Measurements from ENCODE around the gene SUSD4. TPM values are rescaled to one million over a fixed set of nuclear protein-coding genes. Genes with fewer than 3 reads are reported as not detected.

SUSD4 gene
- total and polyA plus RNA-seq, 9 donors, result 23.0 to 80.5 (median 36.6) TPM

GRCh38 chr1:223225061-223225460, 138.9 kb downstream of the SUSD4 start:
- no peaks in the 10 kb centered on the region for H3K9me3 ChIP-seq
- intact Hi-C loops (cut with DNase I), result no loop called here
- no peaks in the 10 kb centered on the region for H3K4me1 ChIP-seq (ENCODE audit: insufficient read depth)
- TF ChIP-seq POLR2A (IDR thresholded peaks at IDR 0.05), result no peak
- no peak for TF ChIP-seq CTCF (IDR thresholded peaks at IDR 0.05)
- no peak for TF ChIP-seq EP300 (IDR thresholded peaks at IDR 0.05)
- H3K36me3 ChIP-seq, result no peaks in the 10 kb centered on the region
- 91 to 93% (median 93%) methylated on average over 7 of the region's 7 CpGs for WGBS, 3 donors
- no peak overlapping the region for H3K27ac ChIP-seq
- H3K4me3 ChIP-seq, result no peak overlapping the region
- DNase-seq, result no peak
- H3K27me3 ChIP-seq, result no peaks in the 10 kb centered on the region

GRCh38 chr1:223224465-223224864, 139.5 kb downstream of the SUSD4 start:
- WGBS, 3 donors, result 90 to 93% (median 90%) methylated on average over 13 of the region's 13 CpGs
- no peak for DNase-seq
- intact Hi-C loops (cut with DNase I), result no loop called here
- H3K27ac ChIP-seq, result no peak overlapping the region
- no peaks in the 10 kb centered on the region for H3K4me1 ChIP-seq (ENCODE audit: insufficient read depth)
- H3K4me3 ChIP-seq, result no peak overlapping the region
- no peaks in the 10 kb centered on the region for H3K27me3 ChIP-seq
- H3K36me3 ChIP-seq, result no peaks in the 10 kb centered on the region
- H3K9me3 ChIP-seq, result no peaks in the 10 kb centered on the region
- no peak for TF ChIP-seq POLR2A (IDR thresholded peaks at IDR 0.05)
- no peak for TF ChIP-seq EP300 (IDR thresholded peaks at IDR 0.05)
- no peak for TF ChIP-seq CTCF (IDR thresholded peaks at IDR 0.05)

GRCh38 chr1:223223091-223223995, 140.6 kb downstream of the SUSD4 start:
- no peak for TF ChIP-seq POLR2A (IDR thresholded peaks at IDR 0.05)
- TF ChIP-seq CTCF (IDR thresholded peaks at IDR 0.05), result no peak
- no peak for TF ChIP-seq EP300 (IDR thresholded peaks at IDR 0.05)
- intact Hi-C loops (cut with DNase I), result no loop called here
- H3K27me3 ChIP-seq, result no peaks in the 10 kb centered on the region
- no peak for DNase-seq
- no peaks in the 10 kb centered on the region for H3K4me1 ChIP-seq (ENCODE audit: insufficient read depth)
- H3K4me3 ChIP-seq, result no peak overlapping the region
- 93 to 94% (median 94%) methylated on average over 26 of the region's 26 CpGs for WGBS, 3 donors
- no peaks in the 10 kb centered on the region for H3K36me3 ChIP-seq
- H3K9me3 ChIP-seq, result no peaks in the 10 kb centered on the region
- H3K27ac ChIP-seq, result no peak overlapping the region

- no peak for DNase-seq
- H3K27ac ChIP-seq, result no peak overlapping the region
- H3K4me1 ChIP-seq (ENCODE audit: insufficient read depth), result no peaks in the 10 kb centered on the region
- intact Hi-C loops (cut with DNase I), result no loop called here
- 80 to 86% (median 85%) methylated on average over 2 of the region's 2 CpGs for WGBS, 3 donors
- H3K27me3 ChIP-seq, result no peaks in the 10 kb centered on the region
- H3K9me3 ChIP-seq, result no peaks in the 10 kb centered on the region
- no peaks in the 10 kb centered on the region for H3K36me3 ChIP-seq
- no peak overlapping the region for H3K4me3 ChIP-seq
- TF ChIP-seq POLR2A (IDR thresholded peaks at IDR 0.05), result no peak
- no peak for TF ChIP-seq CTCF (IDR thresholded peaks at IDR 0.05)
- TF ChIP-seq EP300 (IDR thresholded peaks at IDR 0.05), result no peak
Observed at GRCh38 chr1:223222377-223222776, 141.6 kb downstream of the SUSD4 start.
